ENCODE measurements around the gene WDR81. TPM values are rescaled to one million over a fixed set of nuclear protein-coding genes. Genes with fewer than 3 reads are reported as not detected.

The WDR81 gene
- total RNA-seq, 2 experiments from 2014 or later: 15.2 to 15.5 TPM

Other genes starting within 250 kb of the WDR81 start
- 10 to 100 TPM; 10.5 to 11.7 TPM for gene MYO1C, start 232.0 kb upstream of the WDR81 start, total RNA-seq
- 10 to 100 TPM; 18.1 to 18.2 TPM for gene INPP5K, start 208.1 kb upstream of the WDR81 start, total RNA-seq
- 10 to 100 TPM; 54.9 to 58.4 TPM for gene PITPNA, start 161.9 kb upstream of the WDR81 start, total RNA-seq
- gene SLC43A2, start 95.9 kb upstream of the WDR81 start, total RNA-seq: 1 to 10 TPM; 3.7 to 4.6 TPM
- gene SCARF1, start 79.0 kb upstream of the WDR81 start, total RNA-seq: 1 to 10 TPM; 2.5 to 2.6 TPM
- gene RILP, start 74.8 kb upstream of the WDR81 start, total RNA-seq: 1 to 10 TPM; 3.2 to 3.4 TPM
- 100 to 1,000 TPM; 418 to 428 TPM for gene PRPF8, start 39.8 kb upstream of the WDR81 start, total RNA-seq
- gene TLCD2, start 14.3 kb upstream of the WDR81 start, total RNA-seq: under 1 TPM; 0.04 to 0.06 TPM
- under 1 TPM; 0.08 to 0.12 TPM for gene SERPINF2, start 18.2 kb downstream of the WDR81 start, total RNA-seq
- 1 to 10 TPM; 1.8 to 4.4 TPM for gene SERPINF1, start 37.4 kb downstream of the WDR81 start, total RNA-seq
- gene SMYD4, start 105.2 kb downstream of the WDR81 start, total RNA-seq: 10 to 100 TPM; 20.0 to 21.0 TPM
- gene RPA1, start 105.3 kb downstream of the WDR81 start, total RNA-seq: 100 to 1,000 TPM; 207 to 217 TPM